Lung (tissue), 12 donors: Measurements from ENCODE around the gene ENGASE. TPM values are rescaled to one million over a fixed set of nuclear protein-coding genes. Genes with fewer than 3 reads are reported as not detected.

ENCODE experiments used
- ATAC-seq: fragments of 200-7000 bp; cut with Tn5 transposase; one replicate; pipeline ENCODE4 v1.9.1; 2020; ENCODE audit warnings: moderate number of reproducible peaks; ENCODE audit not compliant: insufficient read depth, low FRiP score
- DNase-seq, 3 donors: peaks; one replicate each; pipeline ENCODE4 v3.0.0-alpha.2; 2013 to 2017
- H3K27ac ChIP-seq, 2 donors: one replicate each; pipeline ENCODE4 v1.5.1; 2013; ENCODE audit warnings: mild to moderate bottlenecking in 2 of 2, moderate library complexity in 2 of 2, control low read depth in 1 of 2, inconsistent platforms in 1 of 2, low read depth in 1 of 2, low read length in 1 of 2
- H3K27me3 ChIP-seq, 3 donors: one replicate each; pipeline ENCODE4 v1.5.1; 2013; ENCODE audit warnings: low read length in 2 of 3; ENCODE audit not compliant: control insufficient read depth in 3 of 3, insufficient read depth in 3 of 3
- H3K36me3 ChIP-seq, 4 donors: one replicate each; pipeline ENCODE4 v1.5.1; 2013; ENCODE audit warnings: low read length in 4 of 4, mild to moderate bottlenecking in 1 of 4, moderate library complexity in 1 of 4; ENCODE audit not compliant: control insufficient read depth in 4 of 4, insufficient read depth in 4 of 4
- H3K4me1 ChIP-seq, 5 donors: one replicate each; pipeline ENCODE4 v1.5.1; 2013; ENCODE audit warnings: low read length in 5 of 5, mild to moderate bottlenecking in 2 of 5, moderate library complexity in 1 of 5; ENCODE audit not compliant: control insufficient read depth in 5 of 5, insufficient read depth in 5 of 5
- H3K4me3 ChIP-seq: one replicate; pipeline ENCODE4 v1.5.1; 2013; ENCODE audit warnings: mild to moderate bottlenecking, control low read depth, moderate library complexity
- H3K9ac ChIP-seq, 2 donors: one replicate each; pipeline ENCODE4 v1.5.1; 2013; ENCODE audit warnings: low read length in 2 of 2, control low read depth in 1 of 2; ENCODE audit not compliant: insufficient read depth in 1 of 2
- H3K9me3 ChIP-seq, 4 donors: one replicate each; pipeline ENCODE4 v1.5.1; 2013; ENCODE audit warnings: low read length in 3 of 4, mild to moderate bottlenecking in 1 of 4, moderate library complexity in 1 of 4; ENCODE audit not compliant: control insufficient read depth in 4 of 4, insufficient read depth in 3 of 4
- WGBS, 2 donors: extraction: QIAGEN DNeasy Blood & Tissue Kit; methylation state at CpG; one replicate each; pipeline ENCODE4 v1.1.7; 2013; 5-methylcytosine and 5-hydroxymethylcytosine counted together
- polyA plus RNA-seq, 2 donors: library from polyadenylated mRNA; stranded (reverse); fragments of 200-250 nt; gene quantifications; one replicate each; pipeline ENCODE4 v1.2.1, GENCODE V29; 2013
- total RNA-seq, 2 donors: library from RNA; depleted of rRNA in 1 of 2; stranded (reverse); fragments of >200 nt in 1 of 2; gene quantifications; one replicate each; pipeline ENCODE4 v1.2.1, GENCODE V29; 2014 to 2021
- TF ChIP-seq, protein P1 (sequence below): IDR thresholded peaks from 2 replicates; pipeline ENCODE4 v1.5.1; 2012; ENCODE audit warnings: mild to moderate bottlenecking; ENCODE audit errors: control extremely low read depth, extremely low read depth
- donor health status: control.
- donor health status: control.
- donor health status: Bipolar disorder and iron deficiency.
- donor health status: healthy.
- donor health status: DM: yes; HTN: yes; CAD: no.

Gene ENGASE
- total and polyA plus RNA-seq, 4 donors: 19.0 to 45.7 (median 32.5) TPM

DNA sequence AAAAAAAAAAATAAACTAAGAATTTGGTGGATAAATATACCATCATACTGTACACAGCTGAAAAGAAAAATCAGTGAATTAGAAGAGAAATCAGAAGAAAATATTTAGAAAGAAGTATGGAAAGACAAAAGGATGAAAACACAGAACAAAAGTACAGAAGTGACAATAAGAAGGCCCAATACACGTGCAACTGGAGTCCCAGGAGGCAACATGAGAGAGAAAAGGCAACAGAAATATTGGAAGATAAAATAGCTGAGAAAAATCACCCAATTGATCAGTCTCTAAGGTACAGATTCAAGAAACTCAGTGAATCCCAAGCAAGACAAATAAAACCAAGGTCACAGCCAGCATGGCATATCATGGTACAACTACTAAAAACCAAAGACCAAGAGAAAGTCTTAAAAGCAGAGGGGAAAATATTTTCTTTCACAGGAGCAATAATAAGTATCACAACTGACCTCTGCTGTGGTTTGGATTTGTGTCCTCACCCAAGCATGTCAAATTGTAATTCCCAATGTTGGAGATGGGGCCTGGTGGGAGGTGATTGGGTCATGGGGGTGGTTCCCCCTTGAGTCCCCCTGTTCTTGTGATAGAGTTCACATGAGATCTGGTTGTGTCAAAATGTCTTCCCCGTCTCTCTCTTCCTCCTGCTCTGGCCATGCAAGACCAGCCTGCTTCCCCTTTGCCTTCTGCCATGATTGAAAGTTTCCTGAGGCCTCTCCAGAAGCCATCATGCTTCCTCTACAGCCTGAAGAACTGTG lies 20.2 kb upstream of the ENGASE start:
- peaks cover 0 to 3% (median 0%) of the 10 kb centered on the region in 5 donors for H3K4me1 ChIP-seq
- H3K27me3 ChIP-seq: no peaks in the 10 kb centered on the region
- peak overlapping the region in 1 of 2 donors; percentile 13 for H3K27ac ChIP-seq
- H3K4me3 ChIP-seq: no peak overlapping the region
- DNase-seq: no peak
- no peak for ATAC-seq
- WGBS, 2 donors: 54 to 77% methylated on average over 2 of the region's 2 CpGs
- peaks cover 0 to 6% (median 0%) of the 10 kb centered on the region in 4 donors for H3K9me3 ChIP-seq
- H3K9ac ChIP-seq: no peak overlapping the region
- H3K36me3 ChIP-seq: no peaks in the 10 kb centered on the region
- TF ChIP-seq, protein P1, sequence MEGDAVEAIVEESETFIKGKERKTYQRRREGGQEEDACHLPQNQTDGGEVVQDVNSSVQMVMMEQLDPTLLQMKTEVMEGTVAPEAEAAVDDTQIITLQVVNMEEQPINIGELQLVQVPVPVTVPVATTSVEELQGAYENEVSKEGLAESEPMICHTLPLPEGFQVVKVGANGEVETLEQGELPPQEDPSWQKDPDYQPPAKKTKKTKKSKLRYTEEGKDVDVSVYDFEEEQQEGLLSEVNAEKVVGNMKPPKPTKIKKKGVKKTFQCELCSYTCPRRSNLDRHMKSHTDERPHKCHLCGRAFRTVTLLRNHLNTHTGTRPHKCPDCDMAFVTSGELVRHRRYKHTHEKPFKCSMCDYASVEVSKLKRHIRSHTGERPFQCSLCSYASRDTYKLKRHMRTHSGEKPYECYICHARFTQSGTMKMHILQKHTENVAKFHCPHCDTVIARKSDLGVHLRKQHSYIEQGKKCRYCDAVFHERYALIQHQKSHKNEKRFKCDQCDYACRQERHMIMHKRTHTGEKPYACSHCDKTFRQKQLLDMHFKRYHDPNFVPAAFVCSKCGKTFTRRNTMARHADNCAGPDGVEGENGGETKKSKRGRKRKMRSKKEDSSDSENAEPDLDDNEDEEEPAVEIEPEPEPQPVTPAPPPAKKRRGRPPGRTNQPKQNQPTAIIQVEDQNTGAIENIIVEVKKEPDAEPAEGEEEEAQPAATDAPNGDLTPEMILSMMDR: no peak

GRCh38 chr17:79055197-79055596 lies 19.4 kb upstream of the ENGASE start:
- Histone ChIP-seq H3K27me3 (no peaks in the 10 kb centered on the region), H3K36me3 (no peaks in the 10 kb centered on the region), H3K4me3 (no peak overlapping the region), H3K27ac (no peak overlapping the region), H3K9ac (no peak overlapping the region), H3K9me3 (peaks cover 0 to 6% (median 0%) of the 10 kb centered on the region in 4 donors), H3K4me1 (peaks cover 0 to 3% (median 0%) of the 10 kb centered on the region in 5 donors)
- WGBS, 2 donors: 93 to 96% methylated on average over 5 of the region's 5 CpGs
- no peak for DNase-seq
- no peak for ATAC-seq
- TF ChIP-seq, protein P1: no peak

DNA sequence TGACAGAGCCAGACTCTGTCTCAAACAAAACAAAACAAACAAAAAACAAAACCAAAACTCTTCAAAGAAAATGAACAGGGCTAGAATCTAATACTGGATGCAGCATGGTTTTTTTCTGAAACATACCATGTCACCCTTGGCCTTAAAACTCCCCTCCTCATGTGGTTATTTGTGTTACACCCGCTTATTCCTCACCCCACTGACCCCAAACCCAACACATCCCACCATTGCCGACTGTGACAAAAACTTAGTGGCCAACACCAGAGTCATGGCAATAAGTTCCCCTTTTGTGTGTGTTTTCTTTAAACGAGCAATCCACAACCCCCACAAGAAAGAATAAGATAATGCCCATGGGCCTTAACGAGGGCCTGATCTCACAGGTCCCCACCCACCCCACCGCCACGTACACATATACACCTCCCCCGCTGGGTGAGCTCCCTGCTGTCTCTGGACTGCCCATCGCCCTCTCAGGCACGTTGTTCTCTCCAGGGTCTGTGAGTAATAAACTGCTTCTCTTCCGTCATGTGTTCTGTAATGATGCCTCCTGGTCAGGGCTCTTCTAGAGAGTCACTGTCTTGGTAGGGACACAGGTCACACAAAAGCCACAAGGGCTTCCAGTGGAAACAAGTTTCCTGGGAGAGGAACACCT lies 16.8 kb upstream of the ENGASE start:
- no peak overlapping the region for H3K9ac ChIP-seq
- peaks cover 0 to 3% (median 0%) of the 10 kb centered on the region in 5 donors for H3K4me1 ChIP-seq
- no peaks in the 10 kb centered on the region for H3K27me3 ChIP-seq
- no peak overlapping the region for H3K4me3 ChIP-seq
- ATAC-seq: no peak
- H3K36me3 ChIP-seq: no peaks in the 10 kb centered on the region
- peaks cover 0 to 6% (median 0%) of the 10 kb centered on the region in 4 donors for H3K9me3 ChIP-seq
- H3K27ac ChIP-seq: no peak overlapping the region
- no peak for DNase-seq
- TF ChIP-seq, protein P1: no peak
- WGBS, 2 donors: 71 to 78% methylated on average over 10 of the region's 10 CpGs
